ENCODE data around the gene HMGCLL1.

Gene HMGCLL1

DNA sequence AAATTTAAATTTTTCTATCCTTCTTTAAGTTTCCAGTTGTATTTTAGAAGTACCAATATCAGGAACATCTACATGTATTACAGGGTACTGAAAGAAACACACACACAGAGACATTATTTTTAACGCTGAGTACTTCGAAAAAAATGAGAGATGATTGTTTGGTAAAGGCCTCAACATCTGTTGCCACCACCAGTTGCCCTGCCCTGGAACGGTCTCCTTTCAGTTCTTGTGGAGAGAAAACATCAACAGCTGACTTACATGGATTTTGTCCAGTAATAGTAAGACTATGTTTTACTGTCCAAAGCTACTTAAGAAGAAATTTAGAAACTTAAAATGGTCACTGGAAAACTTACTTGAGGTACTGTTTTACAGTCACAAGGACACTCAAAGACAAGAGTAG lies 16.7 kb downstream of the HMGCLL1 start:
- no peak overlapping the region for H3K27ac ChIP-seq
- TF ChIP-seq, protein P1, sequence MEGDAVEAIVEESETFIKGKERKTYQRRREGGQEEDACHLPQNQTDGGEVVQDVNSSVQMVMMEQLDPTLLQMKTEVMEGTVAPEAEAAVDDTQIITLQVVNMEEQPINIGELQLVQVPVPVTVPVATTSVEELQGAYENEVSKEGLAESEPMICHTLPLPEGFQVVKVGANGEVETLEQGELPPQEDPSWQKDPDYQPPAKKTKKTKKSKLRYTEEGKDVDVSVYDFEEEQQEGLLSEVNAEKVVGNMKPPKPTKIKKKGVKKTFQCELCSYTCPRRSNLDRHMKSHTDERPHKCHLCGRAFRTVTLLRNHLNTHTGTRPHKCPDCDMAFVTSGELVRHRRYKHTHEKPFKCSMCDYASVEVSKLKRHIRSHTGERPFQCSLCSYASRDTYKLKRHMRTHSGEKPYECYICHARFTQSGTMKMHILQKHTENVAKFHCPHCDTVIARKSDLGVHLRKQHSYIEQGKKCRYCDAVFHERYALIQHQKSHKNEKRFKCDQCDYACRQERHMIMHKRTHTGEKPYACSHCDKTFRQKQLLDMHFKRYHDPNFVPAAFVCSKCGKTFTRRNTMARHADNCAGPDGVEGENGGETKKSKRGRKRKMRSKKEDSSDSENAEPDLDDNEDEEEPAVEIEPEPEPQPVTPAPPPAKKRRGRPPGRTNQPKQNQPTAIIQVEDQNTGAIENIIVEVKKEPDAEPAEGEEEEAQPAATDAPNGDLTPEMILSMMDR (IDR thresholded peaks at IDR 0.05), result no peak
- TF ChIP-seq ZFX (IDR thresholded peaks at IDR 0.05; ENCODE audit: borderline replicate concordance), result no peak

DNA sequence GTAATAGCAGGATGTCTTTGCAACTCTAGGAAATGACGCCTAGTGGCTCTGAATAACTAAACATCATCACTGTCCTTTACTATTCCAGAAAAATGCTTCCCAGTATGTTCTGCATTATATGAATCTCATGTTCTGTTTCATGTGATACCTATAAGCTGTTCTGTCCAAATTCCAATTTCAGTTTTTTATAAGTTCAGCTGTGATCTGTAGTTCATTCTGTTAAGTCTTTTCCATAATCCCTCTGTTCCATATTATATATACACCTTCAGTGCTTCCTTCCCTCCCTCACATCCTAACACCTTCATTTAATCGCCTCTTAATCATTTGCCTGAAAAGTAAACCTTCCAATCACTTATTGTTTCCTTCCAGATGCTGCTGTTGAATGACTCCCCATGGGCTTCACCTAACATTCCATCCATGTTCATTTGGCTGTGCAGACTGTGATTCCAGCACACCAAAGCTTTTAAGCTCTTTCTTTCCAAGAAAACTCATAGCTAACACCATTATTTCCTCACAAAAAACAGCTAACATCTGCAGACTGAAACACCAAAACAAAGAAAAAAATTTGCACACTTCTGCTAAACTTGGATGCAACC lies 18.6 kb downstream of the HMGCLL1 start:
- no peak for TF ChIP-seq ZFX (IDR thresholded peaks at IDR 0.05; ENCODE audit: borderline replicate concordance)
- TF ChIP-seq, protein P1 (IDR thresholded peaks at IDR 0.05), result no peak
- no peak overlapping the region for H3K27ac ChIP-seq

DNA sequence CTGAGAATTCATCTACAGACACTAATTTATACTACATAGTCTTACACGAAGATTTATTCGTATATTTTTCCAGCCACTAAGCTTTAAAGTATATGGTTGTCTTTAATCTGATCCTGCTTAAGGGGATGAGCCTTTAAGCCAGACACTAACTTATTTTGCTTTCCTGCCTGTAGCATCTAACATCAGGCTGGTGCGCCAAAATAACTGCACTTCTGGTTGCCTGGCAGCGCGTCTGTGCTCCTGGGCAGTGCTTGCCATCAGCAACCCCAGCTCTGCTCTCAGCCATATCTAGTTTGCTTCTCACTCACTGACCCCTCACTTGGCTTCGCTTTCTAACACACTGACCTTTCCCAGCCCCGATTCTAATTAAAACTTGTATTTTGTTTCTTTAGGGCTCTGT lies 21.8 kb downstream of the HMGCLL1 start:
- TF ChIP-seq ZFX (IDR thresholded peaks at IDR 0.05; ENCODE audit: borderline replicate concordance), result no peak
- TF ChIP-seq, protein P1 (IDR thresholded peaks at IDR 0.05), result no peak
- H3K27ac ChIP-seq, result no peak overlapping the region

DNA sequence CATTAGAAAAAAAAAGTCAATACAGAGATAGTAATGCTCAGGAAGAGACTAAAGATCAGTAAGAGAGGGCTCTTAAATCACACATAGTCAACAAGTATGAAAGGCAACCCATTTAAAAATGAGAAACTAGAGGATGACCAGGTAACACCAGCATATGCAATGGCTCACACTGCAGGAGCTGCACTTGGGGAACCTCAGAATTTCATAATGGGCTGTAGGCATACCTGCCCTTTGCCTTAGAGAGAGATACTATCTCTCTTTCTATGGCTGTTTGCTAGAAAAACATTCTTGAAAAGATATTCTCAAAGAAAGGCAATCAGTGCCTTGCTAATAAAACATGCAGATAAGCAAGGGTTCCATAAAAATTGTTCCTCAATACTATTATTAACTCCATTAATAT lies 33.2 kb downstream of the HMGCLL1 start:
- no peak for TF ChIP-seq ZFX (IDR thresholded peaks at IDR 0.05; ENCODE audit: borderline replicate concordance)
- TF ChIP-seq, protein P1 (IDR thresholded peaks at IDR 0.05), result no peak
- H3K27ac ChIP-seq, result no peak overlapping the region; the same call in 1 of the 2 replicates

DNA sequence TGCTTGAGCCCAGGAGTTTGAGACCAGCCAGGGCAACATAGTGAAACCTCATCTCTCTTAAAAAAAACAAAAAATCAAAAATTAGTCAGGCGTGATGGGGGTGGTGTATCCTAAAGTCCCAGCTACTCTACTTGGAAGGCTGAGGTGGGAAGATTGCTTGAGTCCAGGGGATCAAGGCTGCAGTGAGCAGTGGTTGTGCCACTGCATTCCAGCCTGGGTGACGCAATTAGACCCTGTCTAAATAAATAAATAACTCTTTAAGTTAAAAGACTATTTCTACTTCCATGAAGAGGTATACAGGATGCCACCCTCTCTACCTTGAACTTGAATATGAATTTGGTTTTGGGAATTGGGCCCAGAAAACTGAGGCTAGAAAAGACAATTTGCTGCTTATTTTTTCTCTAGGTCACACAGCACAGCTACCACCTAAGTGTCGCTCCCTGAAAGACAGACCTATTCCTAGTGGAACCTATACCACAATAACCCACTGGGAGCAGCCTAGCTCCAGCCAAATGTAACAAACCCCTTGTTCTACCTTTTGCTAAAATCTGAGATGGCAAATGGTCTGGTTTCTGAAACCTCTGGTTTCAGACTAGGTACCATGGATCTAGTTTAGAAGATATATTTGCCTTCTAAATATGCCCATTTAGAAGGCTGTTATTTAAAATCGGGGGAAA lies 35.2 kb downstream of the HMGCLL1 start:
- no peak for TF ChIP-seq ZFX (IDR thresholded peaks at IDR 0.05; ENCODE audit: borderline replicate concordance)
- TF ChIP-seq, protein P1 (IDR thresholded peaks at IDR 0.05), result peak; percentile 66
- peak overlapping the region; percentile 62 for H3K27ac ChIP-seq

DNA sequence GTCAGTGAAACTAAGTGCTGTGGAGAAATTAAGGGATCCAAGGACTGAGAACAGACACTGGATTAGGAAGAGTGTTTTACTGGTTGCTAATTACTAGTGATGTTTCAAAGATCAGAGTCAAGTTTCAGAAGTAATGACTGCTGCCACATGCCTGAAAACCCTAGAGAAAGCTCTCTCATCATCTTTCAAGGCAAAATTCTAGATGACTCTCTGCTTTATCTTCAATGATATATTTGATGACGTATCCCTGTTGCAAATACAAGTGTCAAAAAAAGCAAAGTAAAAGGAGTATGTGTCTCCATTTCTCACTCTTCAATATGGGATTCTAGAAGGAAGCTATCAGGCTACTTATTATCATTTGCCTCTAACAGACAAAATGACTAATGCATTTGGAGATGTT lies 38.0 kb downstream of the HMGCLL1 start:
- H3K27ac ChIP-seq, result no peak overlapping the region
- TF ChIP-seq, protein P1 (IDR thresholded peaks at IDR 0.05), result no peak
- TF ChIP-seq ZFX (IDR thresholded peaks at IDR 0.05; ENCODE audit: borderline replicate concordance), result no peak

DNA sequence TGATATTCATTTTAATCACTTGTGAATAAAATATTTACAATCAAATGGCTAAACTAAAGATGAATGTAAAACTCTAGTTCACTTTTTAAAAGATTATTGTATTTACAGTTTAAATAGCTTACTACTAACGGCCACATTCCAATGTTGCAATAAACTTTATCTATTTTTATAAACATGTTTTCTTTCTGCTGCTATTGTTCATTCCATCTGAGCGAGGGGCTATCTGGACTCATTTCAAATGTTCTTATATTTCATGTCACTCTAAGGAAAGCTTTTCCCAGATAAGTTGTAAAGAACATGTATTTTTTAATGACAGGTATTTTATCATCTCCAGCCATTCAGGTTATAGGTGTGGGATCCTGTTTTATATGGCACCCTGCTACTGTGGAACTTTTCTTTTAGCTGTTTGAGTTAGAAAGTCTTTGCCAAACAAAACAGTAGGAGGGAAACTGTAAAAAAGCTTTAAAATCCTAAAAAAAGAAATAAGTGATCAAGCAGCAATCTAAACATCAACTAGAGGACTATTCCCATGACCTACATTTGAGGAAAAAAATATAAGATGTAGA lies 42.5 kb downstream of the HMGCLL1 start:
- TF ChIP-seq, protein P1 (IDR thresholded peaks at IDR 0.05), result no peak
- no peak for TF ChIP-seq ZFX (IDR thresholded peaks at IDR 0.05; ENCODE audit: borderline replicate concordance)

More for the DNA sequence above, 42.5 kb downstream of the HMGCLL1 start:
- no peak overlapping the region for H3K27ac ChIP-seq

Data from 22Rv1 (cell line).